Vagina (tissue), 2 donors: ENCODE results near the gene RBP5.

Experiments
- CTCF ChIP-seq, 3 experiments: fragments of 450-650 bp in 2 of 3; fragments of 200-600 bp in 1 of 3; sonication (generic) in 1 of 3; IDR thresholded peaks; one replicate each; pipeline ENCODE4 v1.5.1; 2017 to 2019; ENCODE audit warnings: antibody characterized with exemption in 3 of 3, mild to moderate bottlenecking in 2 of 3, moderate library complexity in 2 of 3
- POLR2A ChIP-seq, 2 donors: fragments of 450-650 bp; IDR thresholded peaks; one replicate each; pipeline ENCODE4 v1.6.1; 2017; ENCODE audit warnings: antibody characterized with exemption in 2 of 2, mild to moderate bottlenecking in 2 of 2, moderate library complexity in 2 of 2
- POLR2AphosphoS5 ChIP-seq, 2 donors: sonication (generic); formaldehyde crosslinking; IDR thresholded peaks; one replicate each; pipeline ENCODE4 v1.9.0; 2017; ENCODE audit warnings: antibody characterized with exemption in 2 of 2, mild to moderate bottlenecking in 2 of 2, low read depth in 1 of 2; ENCODE audit not compliant: insufficient read depth in 1 of 2

DNA sequence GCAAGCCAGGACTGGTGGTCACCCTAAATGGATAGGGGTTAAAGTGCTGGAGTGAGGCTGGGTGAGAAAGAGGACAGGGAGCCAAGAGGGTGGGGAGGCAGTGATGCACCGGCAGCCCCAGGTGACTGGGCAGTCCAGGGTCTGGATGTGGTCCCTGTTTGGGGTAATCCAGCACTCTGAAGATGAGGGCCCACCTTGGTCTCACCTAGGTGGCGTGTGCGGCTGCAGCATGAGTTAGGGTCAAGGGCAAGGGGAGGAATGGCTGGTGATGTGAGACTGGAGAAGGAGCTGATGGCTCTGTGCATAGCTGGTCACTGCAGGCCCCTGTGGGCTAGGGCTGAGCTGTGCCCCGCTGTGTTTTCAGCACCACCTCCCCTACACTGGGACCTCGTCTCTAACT lies 18.0 kb downstream of the RBP5 start:
- TF ChIP-seq CTCF (IDR thresholded peaks at IDR 0.05), result no peak
- no peak for TF ChIP-seq POLR2AphosphoS5 (IDR thresholded peaks at IDR 0.05; ENCODE audit: insufficient read depth in 1 of 2, low read depth in 1 of 2)
- TF ChIP-seq POLR2A (IDR thresholded peaks at IDR 0.05), result no peak
